ENCODE measurements around the gene CFAP69.

DNA sequence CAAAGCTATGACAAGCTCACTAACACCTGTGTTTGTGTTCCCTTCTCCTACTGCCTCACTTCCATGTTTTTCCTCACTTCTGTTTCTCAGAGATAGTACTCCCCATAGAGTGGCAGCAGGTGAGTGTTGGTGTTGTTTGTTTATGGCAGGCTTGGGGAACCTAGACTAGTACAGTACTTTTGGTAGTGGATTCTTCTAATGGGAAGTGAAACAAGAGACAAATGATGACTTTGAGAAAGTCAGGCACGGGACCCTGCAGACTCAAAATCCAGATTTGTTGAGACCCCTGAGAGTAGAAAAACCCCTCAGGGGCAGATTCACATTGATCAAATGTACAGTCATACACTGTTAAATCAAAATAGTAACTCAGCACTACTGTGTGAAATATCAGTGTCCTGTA, 6.4 kb upstream of the CFAP69 start:
- TF ChIP-seq, protein P1, sequence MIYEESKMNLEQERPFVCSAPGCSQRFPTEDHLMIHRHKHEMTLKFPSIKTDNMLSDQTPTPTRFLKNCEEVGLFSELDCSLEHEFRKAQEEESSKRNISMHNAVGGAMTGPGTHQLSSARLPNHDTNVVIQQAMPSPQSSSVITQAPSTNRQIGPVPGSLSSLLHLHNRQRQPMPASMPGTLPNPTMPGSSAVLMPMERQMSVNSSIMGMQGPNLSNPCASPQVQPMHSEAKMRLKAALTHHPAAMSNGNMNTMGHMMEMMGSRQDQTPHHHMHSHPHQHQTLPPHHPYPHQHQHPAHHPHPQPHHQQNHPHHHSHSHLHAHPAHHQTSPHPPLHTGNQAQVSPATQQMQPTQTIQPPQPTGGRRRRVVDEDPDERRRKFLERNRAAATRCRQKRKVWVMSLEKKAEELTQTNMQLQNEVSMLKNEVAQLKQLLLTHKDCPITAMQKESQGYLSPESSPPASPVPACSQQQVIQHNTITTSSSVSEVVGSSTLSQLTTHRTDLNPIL (CRISPR knock-in tag; IDR thresholded peaks at IDR 0.05; ENCODE audit: low read depth): no peak
- TF ChIP-seq RARB (CRISPR knock-in tag; IDR thresholded peaks at IDR 0.05) (no peak), ZFP3 (CRISPR knock-in tag; IDR thresholded peaks at IDR 0.05) (no peak), ARNTL (CRISPR knock-in tag; IDR thresholded peaks at IDR 0.05; ENCODE audit: borderline replicate concordance, low read depth) (no peak)

All from SK-N-SH treated with all-trans-retinoic acid at 6 μM for 48 hours (cell line).